GM19035 (cell line): ENCODE data around the gene GLYATL1B.
A peak's percentile ranks its signal among the peaks of the same experiment; 100 is the strongest.
"Not testable (repeated sequence)": the region's sequence is repeated elsewhere in the genome, so short reads cannot be mapped to it uniquely, and the experiment has no call there.

Experiments
- ATAC-seq: cut with Tn5 transposase; IDR thresholded peaks from one replicate; pipeline ENCODE4 v1.9.1; 2021; ENCODE audit not compliant: unreplicated experiment

Gene GLYATL1B

GRCh38 chr11:59095972-59096575 lies 10.0 kb downstream of the GLYATL1B start:
- not testable (repeated sequence) for ATAC-seq

GRCh38 chr11:59097113-59097708 lies 11.1 kb downstream of the GLYATL1B start:
- peak; percentile 50 for ATAC-seq

DNA sequence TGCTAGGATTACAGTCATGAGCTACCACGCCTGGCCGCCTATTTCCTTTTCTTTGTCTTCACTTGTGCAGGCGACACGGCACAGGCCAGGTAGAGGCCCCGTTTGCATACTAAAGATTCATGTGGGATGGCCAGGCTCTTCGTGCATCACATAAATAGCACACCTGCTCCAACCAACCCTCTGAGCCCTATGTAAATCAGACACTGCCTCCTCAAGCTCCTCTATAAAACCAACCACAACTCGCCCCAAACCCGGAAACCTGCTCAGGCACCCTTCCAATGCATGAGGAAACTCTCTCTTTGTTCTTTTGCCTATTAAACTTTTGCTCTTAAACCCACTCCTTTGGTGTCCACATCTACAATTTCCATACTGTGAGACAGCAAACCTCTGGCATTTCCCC lies 11.8 kb downstream of the GLYATL1B start:
- not testable (repeated sequence) for ATAC-seq

- ATAC-seq: peak; percentile 75
Observed at GRCh38 chr11:59102259-59102765, 16.2 kb downstream of the GLYATL1B start.

DNA sequence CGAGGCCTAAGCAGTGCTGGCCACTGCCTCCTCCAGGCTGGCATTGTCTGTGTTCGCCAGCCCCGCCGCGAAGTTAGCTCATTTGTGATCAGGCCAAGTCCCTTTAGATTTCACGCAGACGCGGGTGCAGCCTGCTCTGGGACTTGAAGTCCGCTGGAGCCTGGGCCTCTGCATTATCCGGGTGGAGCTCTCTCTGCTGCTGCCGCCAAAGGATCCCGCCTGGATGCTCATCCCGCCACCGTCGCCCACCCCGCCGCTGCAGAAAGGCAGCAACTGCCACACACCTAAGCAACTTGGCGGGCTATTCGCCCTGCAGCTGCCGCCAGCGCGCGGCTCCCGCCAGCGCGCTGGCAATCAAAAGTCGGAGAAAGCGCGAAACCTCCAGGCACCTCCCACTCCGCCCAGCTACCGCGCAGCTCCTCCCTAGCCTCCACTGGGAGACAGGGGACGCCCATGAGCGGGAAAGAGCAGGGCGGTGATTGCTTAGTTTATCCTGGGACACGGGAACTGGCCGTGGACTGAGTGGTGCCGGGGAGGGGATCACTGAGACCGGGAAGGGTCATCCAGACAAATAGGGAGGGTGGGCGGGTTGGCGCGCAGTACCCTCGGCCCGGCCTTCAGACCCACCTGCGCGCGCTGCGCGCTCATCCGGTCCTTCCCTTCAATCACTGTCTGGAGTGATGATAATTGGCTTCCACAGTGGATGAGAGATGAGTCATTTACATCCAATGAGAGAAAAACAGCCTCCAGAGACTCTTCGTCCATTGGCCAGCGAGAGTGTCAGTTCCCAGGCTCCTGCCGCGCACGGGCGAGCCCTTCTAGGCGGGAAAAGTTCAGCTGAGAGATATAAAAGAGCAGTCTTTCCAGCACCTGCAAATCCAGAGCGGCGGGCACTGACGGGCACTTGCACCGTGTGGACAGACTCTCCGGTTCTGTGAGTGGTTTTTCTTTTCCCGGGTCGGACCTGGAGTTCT lies 20.5 kb downstream of the GLYATL1B start, which contains the start of gene FAM111B:
Gene FAM111B (plus strand): TSS at position 875 of the 974 bp plus-strand sequence. CDS start 2,389 bp downstream, outside the sequence.
- ATAC-seq: peak; percentile 70

- ATAC-seq: peak; percentile 35
Observed at GRCh38 chr11:59107721-59108120, 21.6 kb downstream of the GLYATL1B start.

GRCh38 chr11:59112494-59112893 lies 26.4 kb downstream of the GLYATL1B start:
- ATAC-seq: no peak

DNA sequence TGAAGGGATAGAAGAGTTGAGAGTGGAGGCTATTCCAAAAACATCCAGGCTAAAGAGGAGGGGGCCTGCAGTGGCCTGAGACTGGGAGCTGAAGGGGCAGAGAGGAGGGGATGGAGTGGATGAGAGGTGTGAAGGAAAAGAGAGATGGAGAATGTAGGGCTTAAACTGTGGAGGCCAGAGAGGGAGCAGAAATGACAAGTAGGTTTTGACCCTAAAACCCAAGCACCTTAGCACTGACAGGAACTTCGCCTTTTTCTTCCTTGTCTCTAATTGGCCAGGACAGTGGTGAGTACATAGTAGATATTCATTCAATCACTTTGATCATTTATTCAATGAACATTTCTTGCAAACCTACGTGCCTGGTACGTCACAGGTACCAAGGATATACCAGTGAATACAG lies 28.2 kb downstream of the GLYATL1B start:
- ATAC-seq: no peak

- no peak for ATAC-seq
Observed at GRCh38 chr11:59115553-59115952, 29.4 kb downstream of the GLYATL1B start.

DNA sequence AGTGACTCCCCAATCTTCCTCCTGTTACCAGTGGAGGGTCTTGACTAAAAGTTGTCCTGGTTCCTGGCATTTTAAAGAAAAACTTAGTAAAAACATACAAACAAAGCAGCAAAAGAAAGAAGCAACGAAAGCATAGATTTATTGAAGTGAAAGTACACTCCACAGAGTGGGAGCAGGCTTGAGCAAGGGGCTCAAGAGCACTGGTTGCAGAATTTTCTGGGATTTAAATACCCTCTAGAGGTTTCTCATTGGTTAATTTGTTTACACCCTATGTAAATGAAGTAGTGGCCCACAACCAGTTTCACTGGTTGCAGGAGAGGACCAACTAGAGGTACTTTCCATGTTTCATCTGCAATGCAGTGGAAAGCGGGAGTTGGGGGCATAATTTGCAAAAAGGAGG lies 31.7 kb downstream of the GLYATL1B start:
- ATAC-seq: no peak

DNA sequence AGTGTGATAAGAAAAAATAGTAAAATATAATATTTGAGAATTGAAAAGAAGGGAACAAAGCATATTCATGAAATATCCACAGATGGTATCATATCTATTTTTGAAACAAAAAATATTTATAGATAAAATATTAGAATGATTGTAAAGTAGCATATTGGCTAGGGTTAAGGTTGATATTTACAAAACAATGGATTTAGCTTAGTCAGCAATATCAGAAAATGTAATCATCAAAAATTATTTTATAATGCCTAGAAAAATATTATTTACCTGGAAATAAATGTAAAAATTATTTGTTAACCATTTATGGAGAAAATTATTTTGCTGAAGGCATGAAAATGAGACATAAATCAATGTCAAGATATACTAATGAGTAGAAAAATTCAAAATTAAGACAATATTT lies 33.7 kb downstream of the GLYATL1B start:
- no peak for ATAC-seq

DNA sequence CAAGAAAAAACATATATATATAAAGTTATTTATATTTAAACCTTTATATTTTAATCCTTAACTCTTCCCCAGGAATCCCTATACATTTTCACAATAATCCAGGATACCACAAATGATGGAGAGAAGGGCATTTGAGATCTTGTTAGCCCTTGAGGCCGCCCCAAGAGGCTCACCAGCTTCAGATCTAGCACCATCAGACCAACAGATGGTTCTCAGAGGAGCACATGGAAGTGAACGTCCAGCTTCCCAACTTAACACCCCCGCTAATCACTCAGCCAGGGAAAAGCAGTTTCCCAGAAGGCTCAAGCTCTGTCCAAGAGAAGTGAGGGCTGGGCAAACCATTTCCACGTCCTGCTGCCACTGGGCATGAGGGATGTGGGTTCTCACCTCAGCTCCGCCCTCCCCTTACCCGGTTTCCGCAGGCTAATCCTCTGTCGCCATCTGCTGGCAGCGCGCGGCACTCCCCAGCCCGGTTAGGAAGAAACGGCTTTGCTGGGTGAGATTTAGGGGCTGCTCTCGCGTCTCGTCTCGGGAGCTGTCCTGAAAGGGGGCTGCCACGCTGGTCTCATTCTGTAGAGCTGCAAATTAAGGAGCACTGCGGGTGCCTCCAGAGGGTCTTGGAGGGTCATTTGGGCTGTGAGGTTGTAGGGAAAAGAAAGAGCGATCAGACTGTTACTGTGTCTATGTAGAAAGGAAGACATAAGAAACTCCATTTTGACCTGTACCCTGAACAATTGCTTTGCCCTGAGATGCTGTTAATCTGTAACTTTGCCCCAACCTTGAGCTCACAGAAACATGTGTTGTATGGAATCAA lies 49.7 kb downstream of the GLYATL1B start:
- ATAC-seq: peak; percentile 95

DNA sequence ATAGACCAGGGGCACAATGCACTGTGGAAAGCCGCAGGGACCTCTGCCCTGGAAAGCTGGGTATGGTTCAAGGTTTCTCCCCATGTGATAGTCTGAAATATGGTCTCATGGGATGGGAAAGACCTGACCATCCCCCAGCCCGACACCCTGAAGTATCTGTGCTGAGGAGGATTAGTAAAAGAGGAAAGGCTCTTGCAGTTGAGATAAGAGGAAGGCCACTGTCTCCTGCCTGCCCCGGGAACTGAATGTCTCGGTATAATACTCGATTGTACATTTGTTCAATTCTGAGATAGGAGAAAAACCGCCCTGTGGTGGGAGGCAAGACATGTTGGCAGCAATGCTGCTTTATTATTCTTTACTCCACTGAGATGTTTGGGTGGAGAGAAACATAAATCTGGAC lies 50.4 kb downstream of the GLYATL1B start:
- not testable (repeated sequence) for ATAC-seq

DNA sequence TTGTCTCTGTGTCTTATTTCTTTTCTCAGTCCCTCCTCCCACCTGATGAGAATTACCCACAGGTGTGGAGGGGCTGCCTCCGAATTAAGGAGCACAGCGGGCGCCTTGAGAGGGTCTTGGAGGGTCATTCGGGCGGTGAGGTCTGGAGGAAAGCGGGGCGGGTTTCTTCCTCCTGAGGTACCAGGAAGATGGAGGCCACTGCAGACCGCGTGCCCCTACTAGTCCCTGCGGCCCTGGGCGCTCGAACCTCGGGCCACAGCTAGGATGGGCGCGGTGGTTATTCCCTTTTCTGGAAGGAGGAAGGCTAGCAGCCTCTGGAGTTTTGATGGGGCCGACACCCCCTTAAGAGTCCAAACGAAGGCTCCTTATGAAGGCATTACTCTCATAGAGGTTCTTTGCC lies 51.1 kb downstream of the GLYATL1B start:
- no peak for ATAC-seq

GRCh38 chr11:59138643-59139042 lies 52.5 kb downstream of the GLYATL1B start:
- no peak for ATAC-seq

GRCh38 chr11:59141191-59141590 lies 55.1 kb downstream of the GLYATL1B start:
- ATAC-seq: no peak

DNA sequence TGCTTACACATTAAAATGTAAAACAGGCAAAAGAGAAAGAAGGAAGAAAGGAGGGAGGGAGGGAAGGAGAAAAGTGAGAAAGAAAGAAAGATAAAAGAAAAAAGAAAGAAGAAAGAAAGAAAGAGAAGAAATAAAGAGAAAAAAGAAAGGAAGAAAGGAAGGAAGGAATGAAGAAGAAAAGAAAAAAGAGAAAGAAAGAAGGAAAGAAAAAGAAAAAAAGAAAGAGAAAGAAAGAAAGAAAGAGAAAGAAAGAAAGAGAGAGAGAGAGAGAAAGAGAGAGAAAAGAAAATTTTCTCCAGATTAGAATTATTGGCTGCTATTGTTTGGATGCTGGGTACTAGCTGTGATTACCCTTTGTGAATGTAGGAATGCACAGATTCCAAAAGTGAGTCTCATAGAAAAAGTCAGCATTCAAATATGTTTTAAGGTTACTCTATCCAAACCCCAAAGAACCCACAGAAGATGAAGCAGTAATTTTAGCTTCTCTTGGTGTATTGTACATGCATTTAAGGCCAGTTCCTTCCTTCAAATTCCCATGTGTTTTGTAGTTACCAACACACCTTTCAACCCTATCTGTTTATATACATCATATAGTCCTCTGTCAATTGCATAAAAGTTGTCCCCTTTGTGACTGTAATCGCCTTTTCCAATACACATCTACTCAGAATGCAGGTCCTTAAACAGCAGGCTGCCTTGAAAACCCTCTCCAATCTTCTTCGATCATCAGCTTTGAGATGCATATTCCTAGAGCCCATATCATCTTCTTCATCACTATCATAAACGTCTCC lies 55.8 kb downstream of the GLYATL1B start:
- no peak for ATAC-seq

DNA sequence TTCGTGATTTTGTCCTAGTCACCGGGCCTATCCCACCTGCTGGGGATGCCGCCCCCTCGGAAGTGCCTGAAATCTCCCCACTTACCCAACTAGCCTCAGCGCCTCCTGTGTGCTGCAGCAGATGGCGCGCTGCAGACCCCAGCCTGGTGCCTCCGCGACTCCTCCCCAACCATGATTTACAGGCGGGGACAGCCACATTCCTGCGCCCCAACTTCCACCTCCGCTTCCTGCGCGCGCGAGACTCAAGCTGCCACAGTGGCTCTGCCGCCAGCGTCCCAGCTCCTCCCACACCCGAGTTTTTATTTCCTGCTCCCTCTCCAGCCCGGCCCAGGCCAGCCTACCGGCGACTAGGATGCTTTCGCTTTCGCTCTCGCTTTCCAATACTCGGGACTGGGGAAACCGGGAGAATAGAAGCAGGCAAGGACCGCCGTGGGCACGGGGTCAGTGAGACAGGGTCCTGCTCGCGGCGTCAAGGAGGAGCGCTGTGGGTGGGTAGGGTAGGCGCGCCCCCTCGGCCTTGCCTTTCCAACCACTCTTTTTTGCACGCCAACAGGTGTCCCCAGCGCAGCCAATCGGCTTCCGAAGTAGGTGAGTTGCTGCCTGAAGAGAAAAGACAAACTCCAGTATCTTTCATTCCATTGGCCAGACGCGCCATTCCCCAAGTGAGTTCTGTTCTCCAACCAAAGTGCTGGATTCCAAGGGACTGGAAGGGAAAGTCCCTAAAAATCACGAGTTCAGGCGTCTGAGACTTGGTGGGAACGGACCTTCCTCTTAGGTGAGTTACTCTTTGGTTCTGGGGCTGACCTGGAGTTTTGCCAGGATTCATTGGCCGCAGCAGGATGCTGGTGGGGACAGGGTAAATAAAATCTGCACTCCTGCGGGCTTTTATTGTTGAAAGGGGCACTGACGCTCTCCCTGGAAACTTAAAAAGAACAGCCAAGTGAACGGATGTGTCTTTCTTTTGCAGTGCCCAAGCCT lies 56.7 kb downstream of the GLYATL1B start, which contains the start of gene FAM111A:
Gene FAM111A (plus strand): TSS at position 327 of the 978 bp plus-strand sequence. CDS start 6,017 bp downstream, outside the sequence.
- peak; percentile 69 for ATAC-seq
